ENCODE results near the gene MMP14. TPM values are rescaled to one million over a fixed set of nuclear protein-coding genes. Genes with fewer than 3 reads are reported as not detected.

The MMP14 gene
- total and polyA plus RNA-seq, 2 of the 13 experiments (the other 11 are each of a cell fraction or from before 2014, with no cell fraction given), result 5.2 to 9.8 TPM

- TF ChIP-seq ZMYM3 (CRISPR knock-in tag; IDR thresholded peaks at IDR 0.05) (peak; percentile 73), ZFP41 (CRISPR knock-in tag; IDR thresholded peaks at IDR 0.05; ENCODE audit: borderline replicate concordance) (peak; percentile 89; the same call in 1 of the 2 replicates), SMAD3 (CRISPR knock-in tag; IDR thresholded peaks at IDR 0.05) (peak; percentile 78; the same call in 1 of the 2 replicates), MED1 (CRISPR knock-in tag; IDR thresholded peaks at IDR 0.05) (peak; percentile 58; the same call in 1 of the 2 replicates), MZF1 (CRISPR knock-in tag; IDR thresholded peaks at IDR 0.05; ENCODE audit: borderline replicate concordance) (no peak), ZNF7 (CRISPR knock-in tag; IDR thresholded peaks at IDR 0.05) (peak; percentile 46; the same call in 1 of the 2 replicates), IRF1 (CRISPR knock-in tag; IDR thresholded peaks at IDR 0.05; ENCODE audit: low read depth) (peak; percentile 73; the same call in 1 of the 2 replicates), PREB (CRISPR knock-in tag; IDR thresholded peaks at IDR 0.05) (no peak), MTERF4 (CRISPR knock-in tag; IDR thresholded peaks at IDR 0.05) (0 out of 2 replicates have a peak, but pooled peaks have one; percentile 63), SPEN (CRISPR knock-in tag; IDR thresholded peaks at IDR 0.05; ENCODE audit: low read depth) (peak; percentile 70), ZC3H13 (CRISPR knock-in tag; IDR thresholded peaks at IDR 0.05) (no peak), PTBP1 (IDR thresholded peaks at IDR 0.05; ENCODE audit: low read depth, low read length, poor library complexity, severe bottlenecking) (no peak), ELF3 (CRISPR knock-in tag; IDR thresholded peaks at IDR 0.05) (peak; percentile 83), SP5 (CRISPR knock-in tag; IDR thresholded peaks at IDR 0.05; ENCODE audit: borderline replicate concordance, low read depth) (peak; percentile 21; the same call in 1 of the 2 replicates), ZNF431 (CRISPR knock-in tag; IDR thresholded peaks at IDR 0.05; ENCODE audit: borderline replicate concordance, low read depth) (no peak), KAT8 (CRISPR knock-in tag; IDR thresholded peaks at IDR 0.05) (peak; percentile 70; the same call in 1 of the 2 replicates), ZNF709 (CRISPR knock-in tag; IDR thresholded peaks at IDR 0.05) (peak; percentile 88), SOX13 (IDR thresholded peaks at IDR 0.05) (no peak), SOX13 (CRISPR knock-in tag; conservative IDR thresholded peaks at IDR 0.05 in 1 of 2, IDR thresholded peaks at IDR 0.05 in 1 of 2) (peak in 1 of 2 experiments; percentile 73; a peak in 2 of 4 replicates), ARHGAP35 (CRISPR knock-in tag; IDR thresholded peaks at IDR 0.05; ENCODE audit: borderline replicate concordance) (peak; percentile 58; the same call in 1 of the 2 replicates), HINFP (CRISPR knock-in tag; IDR thresholded peaks at IDR 0.05; ENCODE audit: low read depth) (peak; percentile 94), ISX (CRISPR knock-in tag; conservative IDR thresholded peaks at IDR 0.05) (no peak), AHR (CRISPR knock-in tag; IDR thresholded peaks at IDR 0.05) (peak; percentile 41; the same call in 1 of the 2 replicates), ZBTB14 (CRISPR knock-in tag; IDR thresholded peaks at IDR 0.05) (0 out of 2 replicates have a peak, but pooled peaks have one; percentile 44)
Observed at GRCh38 chr14:22821193-22822015, 15.0 kb upstream of the MMP14 start (continued).
